ENCODE results near the gene AFF1.
"Not testable (repeated sequence)": the region's sequence is repeated elsewhere in the genome, so short reads cannot be mapped to it uniquely, and the experiment has no call there.

The AFF1 gene

DNA sequence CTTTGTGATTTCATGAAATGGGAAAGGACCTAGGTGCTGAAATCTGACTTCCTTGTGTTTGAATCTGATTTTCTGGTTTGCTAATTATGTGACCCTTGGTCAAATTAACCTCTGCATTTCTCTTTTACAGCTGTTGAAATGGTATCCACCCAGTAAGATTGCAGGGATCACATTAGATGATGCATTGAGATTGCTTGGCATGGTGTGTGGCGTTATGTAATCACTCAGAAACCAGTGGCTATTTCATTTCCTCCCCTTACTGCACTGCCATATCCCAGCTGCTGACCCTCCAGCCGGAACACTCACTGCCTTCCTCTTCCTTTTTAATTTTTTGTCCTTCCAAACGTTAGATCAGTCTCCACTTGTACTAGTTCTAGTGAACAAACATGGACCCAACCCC, 206.6 kb downstream of the AFF1 start:
- no peak overlapping the region for H3K23ac ChIP-seq (ENCODE audit: low read length)
- H2AFZ ChIP-seq (ENCODE audit: insufficient read depth, low read length, poor library complexity): no peak overlapping the region
- H4K12ac ChIP-seq (ENCODE audit: low read depth, low read length): no peak overlapping the region
- no CpG with 5 or more reads among the region's 3 CpGs for WGBS (ENCODE audit: extremely low coverage, insufficient coverage, insufficient read length)
- H3K4me3 ChIP-seq (ENCODE audit: low read depth, low read length): no peak overlapping the region
- H4K8ac ChIP-seq (ENCODE audit: low read depth, low read length): no peak overlapping the region
- H3K27ac ChIP-seq (ENCODE audit: low read depth, low read length): no peak overlapping the region
- H3K4ac ChIP-seq (ENCODE audit: low read depth, low read length): no peak overlapping the region
- no peaks in the 10 kb centered on the region for H3K79me1 ChIP-seq (ENCODE audit: low read length)
- peaks cover under 1 to 3% of the 10 kb centered on the region in 2 experiments for H3K36me3 ChIP-seq (ENCODE audit: control insufficient read depth in 1 of 2, insufficient read depth in 2 of 2, low read length in 2 of 2)
- no peak overlapping the region for H4K91ac ChIP-seq (ENCODE audit: low read depth, low read length)
- H2BK120ac ChIP-seq (ENCODE audit: insufficient read depth, low read length, poor library complexity): no peak overlapping the region
- no peak for DNase-seq
- no peak overlapping the region for H3K9ac ChIP-seq (ENCODE audit: low read length)
- no peak overlapping the region for H3K18ac ChIP-seq (ENCODE audit: low read length)
- H3K9me3 ChIP-seq (ENCODE audit: insufficient read depth, low read depth, low read length): no peaks in the 10 kb centered on the region
- no peaks in the 10 kb centered on the region for H3K79me2 ChIP-seq (ENCODE audit: control insufficient read depth, insufficient read depth, low read length, poor library complexity)
- no peaks in the 10 kb centered on the region for H3K4me1 ChIP-seq (ENCODE audit: control insufficient read depth in 1 of 2, insufficient read depth in 2 of 2, low read length in 2 of 2)
- no peak overlapping the region for H3K14ac ChIP-seq (ENCODE audit: low read length)
- H2BK5ac ChIP-seq (ENCODE audit: low read depth, low read length, poor library complexity): no peak overlapping the region
- no peak overlapping the region for H2BK12ac ChIP-seq (ENCODE audit: low read length)
- H2AK5ac ChIP-seq (ENCODE audit: low read length): no peak overlapping the region
- H3K4me2 ChIP-seq (ENCODE audit: low read length): no peak overlapping the region
- no peaks in the 10 kb centered on the region for H3K27me3 ChIP-seq (ENCODE audit: insufficient read depth, low read length)

- Histone ChIP-seq H3K79me2 (ENCODE audit: control insufficient read depth, insufficient read depth, low read length, poor library complexity) (no peaks in the 10 kb centered on the region), H3K4me2 (ENCODE audit: low read length) (no peak overlapping the region), H4K12ac (ENCODE audit: low read depth, low read length) (no peak overlapping the region), H2AK5ac (ENCODE audit: low read length) (no peak overlapping the region), H3K4ac (ENCODE audit: low read depth, low read length) (no peak overlapping the region), H4K8ac (ENCODE audit: low read depth, low read length) (no peak overlapping the region), H3K9ac (ENCODE audit: low read length) (no peak overlapping the region), H3K27me3 (ENCODE audit: insufficient read depth, low read length) (no peaks in the 10 kb centered on the region), H2BK5ac (ENCODE audit: low read depth, low read length, poor library complexity) (no peak overlapping the region), H3K36me3 (ENCODE audit: control insufficient read depth in 1 of 2, insufficient read depth in 2 of 2, low read length in 2 of 2) (peaks cover 0 to 3% of the 10 kb centered on the region in 2 experiments), H2AFZ (ENCODE audit: insufficient read depth, low read length, poor library complexity) (no peak overlapping the region), H3K4me1 (ENCODE audit: control insufficient read depth in 1 of 2, insufficient read depth in 2 of 2, low read length in 2 of 2) (no peaks in the 10 kb centered on the region), H4K91ac (ENCODE audit: low read depth, low read length) (no peak overlapping the region), H3K4me3 (ENCODE audit: low read depth, low read length) (no peak overlapping the region), H3K79me1 (ENCODE audit: low read length) (no peaks in the 10 kb centered on the region), H3K14ac (ENCODE audit: low read length) (no peak overlapping the region), H2BK120ac (ENCODE audit: insufficient read depth, low read length, poor library complexity) (no peak overlapping the region), H3K9me3 (ENCODE audit: insufficient read depth, low read depth, low read length) (no peaks in the 10 kb centered on the region), H2BK12ac (ENCODE audit: low read length) (no peak overlapping the region), H3K27ac (ENCODE audit: low read depth, low read length) (no peak overlapping the region), H3K18ac (ENCODE audit: low read length) (no peak overlapping the region), H3K23ac (ENCODE audit: low read length) (no peak overlapping the region)
- DNase-seq: no peak
- no CpG with 5 or more reads among the region's 2 CpGs for WGBS (ENCODE audit: extremely low coverage, insufficient coverage, insufficient read length)
These were observed 209.5 kb downstream of the AFF1 start for GRCh38 chr4:87144356-87144755.

GRCh38 chr4:87145934-87146333, 211.1 kb downstream of the AFF1 start:
- H4K12ac ChIP-seq (ENCODE audit: low read depth, low read length); H3K18ac ChIP-seq (ENCODE audit: low read length); H3K4me2 ChIP-seq (ENCODE audit: low read length); H3K9ac ChIP-seq (ENCODE audit: low read length); H2BK12ac ChIP-seq (ENCODE audit: low read length); H3K14ac ChIP-seq (ENCODE audit: low read length); H4K8ac ChIP-seq (ENCODE audit: low read depth, low read length); H4K91ac ChIP-seq (ENCODE audit: low read depth, low read length); H3K79me2 ChIP-seq (ENCODE audit: control insufficient read depth, insufficient read depth, low read length, poor library complexity); H3K27me3 ChIP-seq (ENCODE audit: insufficient read depth, low read length); H3K4me3 ChIP-seq (ENCODE audit: low read depth, low read length); H3K4ac ChIP-seq (ENCODE audit: low read depth, low read length); H3K27ac ChIP-seq (ENCODE audit: low read depth, low read length); H2BK120ac ChIP-seq (ENCODE audit: insufficient read depth, low read length, poor library complexity); H3K9me3 ChIP-seq (ENCODE audit: insufficient read depth, low read depth, low read length); H2AK5ac ChIP-seq (ENCODE audit: low read length); H2BK5ac ChIP-seq (ENCODE audit: low read depth, low read length, poor library complexity); DNase-seq; H3K4me1 ChIP-seq (ENCODE audit: control insufficient read depth in 1 of 2, insufficient read depth in 2 of 2, low read length in 2 of 2); H3K23ac ChIP-seq (ENCODE audit: low read length); H2AFZ ChIP-seq (ENCODE audit: insufficient read depth, low read length, poor library complexity); H3K79me1 ChIP-seq (ENCODE audit: low read length); H3K36me3 ChIP-seq (ENCODE audit: control insufficient read depth in 1 of 2, insufficient read depth in 2 of 2, low read length in 2 of 2): not testable (repeated sequence)
- WGBS (ENCODE audit: extremely low coverage, insufficient coverage, insufficient read length): no CpG with 5 or more reads among the region's 6 CpGs

DNA sequence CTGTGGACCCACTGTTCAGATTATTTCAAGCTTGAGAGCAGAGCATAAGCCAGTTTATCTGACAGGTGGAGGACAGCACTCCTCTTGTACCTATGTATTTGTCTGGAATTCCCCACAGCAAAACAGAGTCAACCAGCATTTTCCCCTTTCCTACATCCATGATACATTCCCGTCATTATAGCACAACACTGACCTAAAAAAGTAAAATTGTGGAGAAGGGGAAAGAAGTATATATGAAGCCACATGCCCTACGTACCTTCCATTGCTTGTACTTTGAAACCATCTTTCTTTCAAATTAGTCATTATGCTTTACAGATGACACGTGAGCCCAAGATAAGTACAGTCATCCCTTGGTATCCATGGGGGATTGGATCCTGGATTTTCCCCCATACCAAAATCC, 212.3 kb downstream of the AFF1 start:
- H3K4ac ChIP-seq (ENCODE audit: low read depth, low read length): no peak overlapping the region
- H4K8ac ChIP-seq (ENCODE audit: low read depth, low read length): no peak overlapping the region
- H3K4me3 ChIP-seq (ENCODE audit: low read depth, low read length): no peak overlapping the region
- peaks cover 0 to 3% of the 10 kb centered on the region in 2 experiments for H3K36me3 ChIP-seq (ENCODE audit: control insufficient read depth in 1 of 2, insufficient read depth in 2 of 2, low read length in 2 of 2)
- H3K79me1 ChIP-seq (ENCODE audit: low read length): no peaks in the 10 kb centered on the region
- H2BK5ac ChIP-seq (ENCODE audit: low read depth, low read length, poor library complexity): no peak overlapping the region
- H3K9me3 ChIP-seq (ENCODE audit: insufficient read depth, low read depth, low read length): no peaks in the 10 kb centered on the region
- H2AK5ac ChIP-seq (ENCODE audit: low read length): no peak overlapping the region
- H3K14ac ChIP-seq (ENCODE audit: low read length): no peak overlapping the region
- H3K18ac ChIP-seq (ENCODE audit: low read length): no peak overlapping the region
- no peak overlapping the region for H2AFZ ChIP-seq (ENCODE audit: insufficient read depth, low read length, poor library complexity)
- H3K27me3 ChIP-seq (ENCODE audit: insufficient read depth, low read length): no peaks in the 10 kb centered on the region
- H2BK12ac ChIP-seq (ENCODE audit: low read length): no peak overlapping the region
- no peak overlapping the region for H2BK120ac ChIP-seq (ENCODE audit: insufficient read depth, low read length, poor library complexity)
- H3K79me2 ChIP-seq (ENCODE audit: control insufficient read depth, insufficient read depth, low read length, poor library complexity): no peaks in the 10 kb centered on the region
- DNase-seq: peak in 1 of 2 donors; percentile 62
- H3K27ac ChIP-seq (ENCODE audit: low read depth, low read length): no peak overlapping the region
- no peak overlapping the region for H3K9ac ChIP-seq (ENCODE audit: low read length)
- no CpG with 5 or more reads among the region's 3 CpGs for WGBS (ENCODE audit: extremely low coverage, insufficient coverage, insufficient read length)
- no peak overlapping the region for H4K12ac ChIP-seq (ENCODE audit: low read depth, low read length)
- H3K4me1 ChIP-seq (ENCODE audit: control insufficient read depth in 1 of 2, insufficient read depth in 2 of 2, low read length in 2 of 2): no peaks in the 10 kb centered on the region
- no peak overlapping the region for H3K4me2 ChIP-seq (ENCODE audit: low read length)
- no peak overlapping the region for H4K91ac ChIP-seq (ENCODE audit: low read depth, low read length)
- H3K23ac ChIP-seq (ENCODE audit: low read length): no peak overlapping the region

Measured in trophoblast cell (in vitro differentiated cells and primary cell).